GM18502 (cell line): ENCODE measurements around the gene CIB1.
A peak's percentile ranks its signal among the peaks of the same experiment; 100 is the strongest.
"Not testable (repeated sequence)": the region's sequence is repeated elsewhere in the genome, so short reads cannot be mapped to it uniquely, and the experiment has no call there.

Experiments used
- ATAC-seq: cut with Tn5 transposase; IDR thresholded peaks from one replicate; pipeline ENCODE4 v1.9.1; 2021; ENCODE audit warnings: mild to moderate bottlenecking; ENCODE audit not compliant: unreplicated experiment, poor library complexity

The CIB1 gene

DNA sequence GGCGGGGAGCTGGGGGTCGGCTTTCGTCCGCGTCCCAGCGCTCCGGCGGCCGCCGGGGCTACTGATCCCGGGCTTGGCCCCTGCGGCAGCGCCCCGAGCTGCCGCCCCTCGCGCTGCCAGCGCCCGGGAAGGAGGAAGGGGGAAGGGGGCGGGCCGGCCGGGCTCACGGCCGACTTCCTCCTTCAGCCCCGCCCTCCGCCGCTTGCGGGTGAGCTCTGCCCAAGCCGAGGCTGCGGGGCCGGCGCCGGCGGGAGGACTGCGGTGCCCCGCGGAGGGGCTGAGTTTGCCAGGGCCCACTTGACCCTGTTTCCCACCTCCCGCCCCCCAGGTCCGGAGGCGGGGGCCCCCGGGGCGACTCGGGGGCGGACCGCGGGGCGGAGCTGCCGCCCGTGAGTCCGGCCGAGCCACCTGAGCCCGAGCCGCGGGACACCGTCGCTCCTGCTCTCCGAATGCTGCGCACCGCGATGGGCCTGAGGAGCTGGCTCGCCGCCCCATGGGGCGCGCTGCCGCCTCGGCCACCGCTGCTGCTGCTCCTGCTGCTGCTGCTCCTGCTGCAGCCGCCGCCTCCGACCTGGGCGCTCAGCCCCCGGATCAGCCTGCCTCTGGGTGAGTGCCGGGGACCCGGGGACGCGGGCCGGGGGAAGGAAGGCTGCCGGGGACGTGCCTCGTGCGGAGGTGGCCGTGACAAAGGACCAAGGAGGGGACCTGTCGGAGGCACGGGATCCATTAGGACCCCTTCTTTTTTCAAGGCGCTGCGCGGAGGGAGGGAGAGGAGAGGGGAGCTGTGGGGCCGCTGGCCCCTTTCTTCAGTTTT is 32.4 kb downstream of the CIB1 start, which contains the start of gene SEMA4B:
Gene SEMA4B, plus strand, starts transcription at position 201 of the 814 bp plus-strand sequence. Its CDS starts 249 bp downstream, at position 450.
- peak; percentile 85 for ATAC-seq

DNA sequence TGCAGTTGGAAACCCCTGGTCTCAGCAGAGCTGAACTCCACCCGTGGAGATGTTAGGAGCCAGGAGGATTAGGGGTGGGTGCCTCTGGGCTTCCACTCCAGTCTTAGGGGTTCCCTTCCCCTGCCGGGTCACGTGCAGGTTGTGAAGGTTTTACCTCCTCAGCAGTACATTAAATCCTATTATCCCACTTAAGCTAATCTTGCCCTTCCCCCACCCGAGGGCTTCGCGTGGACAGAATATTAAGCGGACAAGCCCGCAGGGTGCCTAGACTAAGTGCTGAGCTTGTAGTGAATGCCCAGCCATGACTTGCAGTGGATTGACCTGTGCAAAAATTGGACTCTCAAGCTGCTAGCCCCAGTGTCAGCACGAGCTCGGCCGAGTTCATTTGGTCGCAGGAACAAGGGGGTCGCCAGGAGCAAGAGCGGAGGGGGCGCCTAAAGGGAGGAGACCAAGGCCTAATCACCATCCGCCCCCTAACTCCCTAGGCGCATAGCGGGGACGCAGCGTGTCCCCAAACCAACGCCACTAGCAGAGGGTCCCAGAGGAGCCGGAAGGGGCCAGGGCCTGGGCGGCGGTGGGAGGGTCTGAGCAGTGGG is 33.1 kb downstream of the CIB1 start:
- no peak for ATAC-seq

DNA sequence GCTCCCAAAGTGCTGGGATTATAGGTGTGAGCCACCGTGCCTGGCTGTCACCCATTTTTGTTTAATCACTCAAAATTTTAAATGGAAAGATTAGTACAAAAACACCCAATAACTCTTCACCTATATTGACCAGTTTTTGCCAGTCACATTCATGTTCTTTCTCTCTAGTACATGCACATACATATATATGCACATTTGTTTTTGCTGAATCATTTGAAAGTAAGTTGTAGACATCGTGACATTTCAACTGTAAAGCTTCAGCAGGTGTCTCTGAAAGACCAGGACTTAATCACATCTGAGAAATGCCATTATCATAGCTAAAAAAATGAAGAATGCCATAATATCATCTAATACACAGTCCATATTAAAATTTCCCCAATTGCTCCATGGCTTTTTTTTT is 39.1 kb downstream of the CIB1 start:
- no peak for ATAC-seq

DNA sequence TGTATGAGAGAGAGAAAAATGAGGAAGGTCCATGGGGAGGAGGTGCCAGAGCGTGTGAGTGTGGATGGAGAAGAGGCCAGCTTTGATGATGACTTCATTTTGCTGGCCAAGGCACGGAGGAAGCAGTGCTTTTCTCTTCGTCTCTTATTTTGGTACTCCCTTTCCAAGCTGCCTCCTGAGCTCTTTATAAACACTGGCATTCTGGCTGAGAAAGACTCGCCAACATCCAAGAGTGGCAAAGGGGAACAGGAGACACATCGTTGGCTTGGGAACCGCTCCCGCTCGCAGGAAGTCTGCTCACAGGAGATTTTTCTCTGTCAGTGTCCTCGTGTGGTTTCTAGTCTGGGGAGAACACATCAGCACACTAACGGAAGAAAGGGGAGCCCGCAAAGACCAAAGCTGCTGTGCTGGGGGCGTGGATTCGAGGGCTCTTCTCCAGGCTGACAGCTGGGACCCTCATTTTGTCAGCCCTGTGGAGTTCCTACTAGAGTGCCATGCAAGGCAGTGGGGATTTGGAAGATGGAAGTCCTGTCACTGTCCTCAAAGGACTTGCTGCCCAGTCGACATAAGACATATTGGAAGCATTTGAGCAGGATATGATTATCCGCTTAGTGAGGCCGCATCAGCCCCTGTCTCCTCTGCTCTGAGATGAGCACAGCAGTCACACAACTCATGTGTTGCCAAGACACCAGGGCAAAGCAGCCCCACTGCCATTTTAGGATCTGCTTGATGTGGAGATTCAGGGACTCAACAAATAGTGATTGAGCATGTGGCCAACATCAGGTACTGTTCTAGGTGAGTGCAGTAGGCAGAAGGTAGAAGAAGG is 40.6 kb downstream of the CIB1 start:
- ATAC-seq, result no peak

DNA sequence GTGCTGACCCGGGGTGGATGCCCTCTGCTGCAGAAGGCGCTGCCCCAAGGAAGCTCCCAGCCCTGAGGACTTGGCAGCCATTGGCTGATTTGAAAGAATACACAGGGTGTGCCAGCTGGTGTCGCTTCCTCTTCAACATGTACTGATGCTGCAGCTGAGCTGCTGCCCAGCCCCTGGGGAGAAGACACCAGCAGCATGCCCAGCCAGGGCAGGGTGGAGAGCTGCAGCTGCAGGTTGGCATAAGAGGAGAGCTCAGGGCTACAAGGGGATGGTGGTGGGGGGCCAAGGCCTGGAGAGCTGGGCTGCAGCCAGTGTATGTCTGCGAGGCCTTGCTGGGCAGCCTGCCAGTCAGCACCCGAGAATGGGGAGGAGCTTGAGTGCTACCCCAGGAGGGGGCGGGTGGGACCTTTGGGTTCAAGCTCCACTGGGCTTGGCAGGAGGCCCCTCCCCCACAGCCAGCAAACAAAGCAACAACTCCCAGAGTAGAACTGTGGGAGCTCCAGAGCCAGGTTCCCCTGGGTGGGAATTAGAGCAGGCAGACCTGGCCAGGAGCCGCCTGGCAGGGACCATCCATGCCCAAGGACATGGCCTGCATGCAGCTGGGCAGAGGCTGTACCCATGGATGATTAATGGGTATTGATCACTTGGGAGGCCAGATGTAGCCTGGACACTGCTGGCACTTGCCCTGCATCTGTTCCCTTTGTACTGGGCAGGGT is 41.8 kb downstream of the CIB1 start:
- ATAC-seq, result peak; percentile 75

DNA sequence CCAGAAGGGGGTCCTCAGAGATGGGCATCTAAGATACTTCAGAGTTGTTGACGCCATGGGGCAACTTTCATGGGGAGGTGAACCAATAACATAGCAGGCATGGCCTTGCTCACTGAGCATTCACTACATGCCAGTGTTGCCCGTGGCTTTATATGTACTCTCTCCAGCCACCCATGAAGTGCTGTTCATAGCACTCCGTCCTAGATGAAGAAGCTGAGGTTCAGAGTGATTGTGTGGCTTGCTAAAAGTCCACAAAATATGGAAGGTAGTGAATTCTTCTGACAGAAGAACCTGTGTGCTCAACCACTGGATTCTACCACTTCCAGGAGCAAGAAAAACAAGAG is 42.4 kb downstream of the CIB1 start:
- peak; percentile 25 for ATAC-seq

DNA sequence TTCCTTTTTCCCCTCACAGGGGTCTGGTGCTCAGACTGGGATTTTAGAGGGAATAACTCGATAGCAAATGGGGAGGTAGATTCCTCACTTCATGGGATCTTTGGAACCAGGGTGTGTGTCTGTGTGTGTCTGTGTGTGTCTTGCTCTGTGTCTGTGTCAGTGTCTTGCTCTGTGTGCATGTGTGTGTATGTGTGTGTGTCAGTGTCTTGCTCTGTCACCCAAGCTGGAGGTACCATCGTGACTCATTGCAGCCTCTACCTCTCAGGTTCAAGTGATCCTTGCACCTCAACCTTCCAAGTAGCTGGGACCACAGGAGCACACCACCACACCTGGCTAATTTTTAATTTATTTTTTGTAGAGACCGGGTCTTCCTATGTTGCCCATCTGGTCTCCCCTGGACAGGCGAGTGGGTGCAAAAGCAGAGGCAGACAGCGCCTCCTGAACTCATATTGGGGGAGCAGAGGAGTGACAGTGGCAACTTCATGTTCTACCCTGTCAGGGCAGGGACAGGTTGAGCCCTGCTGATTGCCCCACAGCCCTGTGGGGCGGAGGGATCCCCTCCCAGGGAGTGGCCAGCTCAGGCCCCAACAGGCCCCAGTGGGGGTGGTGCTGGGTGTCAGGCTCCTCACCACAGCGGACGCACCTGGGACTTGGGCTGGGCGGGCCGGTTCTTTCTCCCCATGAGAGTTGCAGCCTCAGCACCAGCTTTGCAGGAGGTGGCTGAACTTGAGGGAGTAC is 43.0 kb downstream of the CIB1 start:
- ATAC-seq, result peak; percentile 55

DNA sequence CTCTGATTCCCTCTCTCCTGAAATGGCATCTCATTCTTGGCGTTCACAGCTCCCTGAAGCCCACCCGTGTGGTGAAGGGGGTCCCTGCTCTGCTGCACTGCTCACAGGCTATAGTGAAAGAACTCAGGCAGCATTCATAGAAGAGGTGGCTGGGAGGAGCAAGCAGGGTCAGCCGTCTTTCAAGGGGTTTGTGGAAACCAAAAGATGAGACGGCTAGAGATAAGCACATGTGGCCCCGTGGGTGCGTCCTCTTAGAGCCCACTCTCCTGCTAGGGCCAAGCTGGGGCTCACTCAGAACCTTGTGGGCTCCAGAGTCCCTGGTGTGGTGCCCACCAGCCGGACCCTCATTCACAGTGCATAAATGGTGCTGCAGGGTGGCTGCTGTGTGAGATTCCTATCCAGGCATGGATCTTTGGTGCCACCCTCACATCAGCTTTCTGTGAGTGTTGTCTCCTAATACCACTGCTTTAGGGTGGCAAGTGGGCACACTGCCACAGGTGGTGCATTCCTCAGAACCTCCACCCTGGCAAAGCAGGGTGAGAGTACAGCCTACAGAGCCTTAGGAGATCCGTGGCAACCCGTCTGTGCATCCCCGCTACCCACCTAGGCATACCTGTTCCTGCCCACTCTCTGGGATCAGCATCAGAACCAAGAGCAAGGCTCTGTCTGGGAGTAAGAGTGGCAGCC is 43.8 kb downstream of the CIB1 start:
- no peak for ATAC-seq

DNA sequence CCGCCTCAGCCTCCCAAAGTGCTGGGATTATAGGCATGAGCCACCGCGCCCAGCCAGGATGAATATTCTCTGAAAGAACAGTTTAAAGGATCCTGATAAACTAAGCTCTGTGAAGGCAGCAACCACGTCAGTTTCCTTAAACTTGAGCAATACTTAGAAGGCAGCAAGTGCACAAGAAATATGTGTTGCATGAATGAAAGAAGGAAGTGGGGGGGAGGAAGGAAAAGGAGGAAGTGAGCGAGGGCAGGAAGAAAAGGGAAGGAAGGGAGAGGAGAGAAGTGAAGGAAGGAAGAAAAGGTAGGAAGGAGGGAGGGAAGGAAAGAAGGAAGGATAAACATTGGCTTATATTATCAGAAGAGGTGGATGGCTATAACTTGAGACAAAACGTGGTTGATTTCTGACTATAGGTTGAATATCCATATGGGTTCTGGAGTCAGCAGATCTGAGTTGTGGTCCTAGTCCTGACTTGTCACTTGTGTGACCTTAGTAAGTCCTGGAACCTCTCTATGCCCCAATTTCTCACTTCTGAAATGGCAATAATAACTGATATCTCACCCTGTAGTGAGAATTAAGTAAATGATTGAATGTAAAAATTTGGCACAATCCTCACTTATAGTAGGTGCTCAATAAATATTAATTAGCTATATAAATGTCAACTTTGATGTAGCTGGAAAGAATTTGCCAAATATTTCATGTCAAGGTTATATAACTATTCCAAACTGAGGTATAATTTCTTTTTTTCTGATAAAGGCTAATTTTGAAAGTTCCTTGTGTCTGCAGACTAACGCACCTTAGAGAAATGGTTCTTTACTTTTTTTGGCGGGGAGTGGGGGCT is 44.6 kb downstream of the CIB1 start:
- no peak for ATAC-seq

DNA sequence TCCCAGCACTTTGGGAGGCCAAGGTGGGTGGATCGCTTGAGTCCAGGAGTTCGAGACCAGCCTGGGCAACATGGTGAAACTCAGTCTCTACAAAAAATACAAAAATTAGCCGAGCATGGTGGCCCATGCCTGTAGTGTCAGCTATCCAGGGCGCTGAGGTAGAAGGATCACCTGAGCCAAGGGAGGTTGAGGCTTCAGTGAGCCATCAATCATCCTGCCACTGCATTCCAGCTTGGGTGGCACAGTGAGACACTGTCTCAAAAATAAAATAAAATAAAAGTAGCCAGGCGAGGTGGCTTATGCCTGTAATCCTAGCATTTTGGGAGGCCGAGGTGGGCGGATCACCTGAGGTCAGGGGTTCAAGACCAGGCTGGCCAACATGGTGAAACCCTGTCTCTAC is 45.7 kb downstream of the CIB1 start:
- ATAC-seq, result not testable (repeated sequence)

DNA sequence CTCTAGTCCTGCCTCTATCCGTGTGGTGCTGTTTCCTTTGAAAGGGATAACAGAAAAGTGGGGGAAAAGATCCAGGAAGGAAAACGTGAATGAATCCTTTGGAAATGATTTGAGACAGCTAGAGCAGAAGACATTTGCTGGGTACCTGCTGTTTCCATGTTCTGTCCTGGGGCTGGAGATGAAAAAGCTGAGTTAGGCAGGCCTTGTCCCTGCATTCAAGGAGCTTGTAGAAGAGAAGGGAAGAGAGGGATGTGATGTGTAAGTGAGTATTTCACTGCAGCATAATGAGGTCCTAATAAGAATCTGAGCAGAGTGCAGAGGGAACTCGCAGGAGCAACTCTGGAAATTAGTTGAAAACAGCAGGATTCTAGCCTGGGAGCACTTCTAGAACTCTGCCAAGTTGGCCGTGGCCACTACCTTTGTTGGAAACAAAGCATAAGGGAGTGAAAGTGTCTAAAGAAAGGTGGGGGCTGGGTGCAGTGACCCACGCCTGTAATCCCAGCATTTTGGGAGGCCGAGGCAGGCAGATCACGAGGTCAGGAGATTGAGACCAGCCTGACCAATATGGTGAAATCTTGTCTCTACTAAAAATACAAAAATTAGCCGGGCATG is 46.4 kb downstream of the CIB1 start:
- no peak for ATAC-seq

DNA sequence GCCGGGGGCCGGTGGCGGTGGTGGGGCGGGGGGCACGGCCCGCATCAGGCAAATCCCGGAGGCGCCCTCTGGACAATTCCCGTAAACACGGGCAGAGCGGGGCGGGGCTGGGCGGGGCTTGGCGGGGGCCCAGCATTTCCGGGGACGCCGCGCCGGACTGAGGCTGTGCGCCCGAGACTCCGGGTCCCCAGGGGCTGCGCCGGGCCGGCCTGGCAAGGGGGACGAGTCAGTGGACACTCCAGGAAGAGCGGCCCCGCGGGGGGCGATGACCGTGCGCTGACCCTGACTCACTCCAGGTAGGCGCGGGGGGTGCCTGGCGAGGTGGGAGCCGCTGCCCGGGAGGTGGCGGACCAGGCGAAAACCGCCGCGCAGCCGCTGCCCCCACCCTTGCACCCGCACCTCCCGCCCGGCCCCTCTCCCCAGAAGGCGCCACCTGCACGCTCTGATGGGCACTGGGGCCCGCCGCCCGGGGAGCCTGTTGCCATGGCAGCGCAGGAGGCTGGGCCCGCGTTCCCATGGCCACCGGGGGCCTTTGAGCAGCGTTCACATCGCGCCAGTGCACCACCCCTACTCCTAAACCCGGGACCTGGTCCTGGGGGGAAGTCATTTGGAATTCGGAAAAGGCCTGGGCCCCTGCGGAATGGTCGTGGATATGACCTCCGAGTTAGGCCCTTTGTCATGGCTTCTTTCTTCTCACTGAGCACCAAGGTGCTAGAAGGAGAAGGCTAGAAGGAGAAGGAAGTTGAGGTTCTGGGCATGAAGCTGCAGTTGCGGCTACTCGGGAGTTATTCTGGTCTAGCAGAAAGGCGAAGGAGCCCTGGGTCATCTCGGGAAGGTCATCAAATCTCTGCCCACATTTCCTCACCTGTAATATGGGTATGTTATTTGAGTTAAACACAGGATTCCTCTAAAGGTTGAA is 48.7 kb downstream of the CIB1 start:
- ATAC-seq, result peak; percentile 76

DNA sequence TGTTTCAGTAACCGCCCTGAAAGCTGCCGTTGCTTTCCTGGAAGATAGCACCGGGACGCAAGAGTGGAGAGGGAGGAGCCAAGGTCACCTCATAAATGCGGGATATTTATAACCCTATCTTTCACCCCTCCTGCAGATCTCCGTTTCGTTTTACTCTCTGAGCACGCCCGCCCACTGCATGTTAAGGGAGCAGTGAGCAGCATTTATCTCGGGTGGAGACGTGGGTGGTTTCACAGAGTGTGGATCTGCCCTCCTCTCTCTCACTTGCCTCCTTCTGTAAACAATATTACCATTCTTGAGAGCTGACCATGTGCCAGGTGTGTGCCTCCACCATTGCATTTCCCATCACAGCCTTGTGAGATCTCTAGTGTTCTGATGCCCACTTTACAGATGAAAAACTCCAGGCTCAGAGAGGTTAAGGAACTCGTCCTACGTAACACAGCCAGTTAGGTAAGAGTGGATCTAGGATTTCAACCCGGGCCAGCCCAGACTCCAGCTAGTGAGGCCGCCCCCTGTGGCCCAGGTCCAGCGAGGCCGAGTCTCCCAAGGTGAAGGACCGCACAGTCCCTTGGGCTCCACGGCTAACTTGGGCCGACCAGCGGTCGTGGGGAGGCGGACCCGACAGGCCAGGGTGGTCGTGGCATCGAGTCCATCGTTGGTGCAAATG is 49.5 kb downstream of the CIB1 start:
- ATAC-seq, result peak; percentile 55

DNA sequence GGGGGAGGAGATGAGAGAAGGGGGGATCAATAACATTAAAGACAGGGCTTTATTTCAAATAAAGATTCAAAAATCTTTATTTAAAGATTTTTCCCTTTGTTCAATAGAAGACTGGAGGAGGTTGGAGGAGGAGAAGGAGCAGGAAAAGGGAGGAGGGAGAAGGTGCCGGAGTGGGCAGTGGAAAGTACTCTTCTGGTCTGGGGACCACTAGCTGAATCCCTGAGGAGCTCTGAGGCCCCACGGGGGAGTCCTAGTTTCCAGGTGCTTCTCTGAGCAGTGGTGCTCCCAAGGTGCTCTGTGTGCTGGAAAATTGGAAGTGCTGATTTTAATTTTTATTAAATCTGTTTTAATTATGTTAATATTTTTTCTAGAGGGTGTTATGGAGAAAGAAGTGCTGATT is 52.0 kb downstream of the CIB1 start:
- no peak for ATAC-seq
